HG02763 (cell line): ENCODE measurements around the gene IRGM.

Source experiments
- ATAC-seq: cut with Tn5 transposase; IDR thresholded peaks from one replicate; pipeline ENCODE4 v1.9.1; 2021; ENCODE audit warnings: mild to moderate bottlenecking, moderate library complexity; ENCODE audit not compliant: unreplicated experiment

IRGM gene

GRCh38 chr5:150895431-150896428 is 49.4 kb downstream of the IRGM start:
- no peak for ATAC-seq
